Activated CD8-positive, alpha-beta memory T cell treated with anti-CD3 and anti-CD28 coated beads, Interleukin-2, amount 10 ng/mL, durations not matched to agents 7 days and 5 days (primary cell): ENCODE data around the gene ARHGAP33. TPM values are rescaled to one million over a fixed set of nuclear protein-coding genes. Genes with fewer than 3 reads are reported as not detected.

Experiments
- ATAC-seq: fragments of 150-1000 bp; cut with Tn5 transposase; one replicate; pipeline ENCODE4 v1.10.0; 2021; ENCODE audit warnings: moderate library complexity
- CTCF ChIA-PET: fragments of 350-600 bp; sonication (Branson Sonifier 250); formaldehyde crosslinking; loops from one replicate; lab custom pipeline; 2021; ENCODE audit warnings: antibody characterized with exemption; lab: Charles Lee
- DNase-seq: peaks from one replicate; pipeline ENCODE4 v3.0.0-alpha.2; 2020
- H3K27ac Mint-ChIP-seq: one replicate; pipeline ENCODE4 v1.8.0; 2021; ENCODE audit warnings: mild to moderate bottlenecking, mixed read lengths
- H3K27me3 Mint-ChIP-seq: one replicate; pipeline ENCODE4 v1.8.0; 2021; ENCODE audit warnings: mixed read lengths
- H3K36me3 Mint-ChIP-seq: one replicate; pipeline ENCODE4 v1.8.0; 2021; ENCODE audit warnings: mild to moderate bottlenecking, mixed read lengths
- H3K4me1 Mint-ChIP-seq: one replicate; pipeline ENCODE4 v1.8.0; 2021; ENCODE audit warnings: mixed read lengths
- H3K4me3 Mint-ChIP-seq: one replicate; pipeline ENCODE4 v1.8.0; 2021; ENCODE audit warnings: mild to moderate bottlenecking, moderate library complexity, mixed read lengths
- H3K9me3 Mint-ChIP-seq: one replicate; pipeline ENCODE4 v1.8.0; 2022; ENCODE audit warnings: low read depth, mixed read lengths
- total RNA-seq, 2 experiments: library from RNA; stranded (reverse); gene quantifications; one replicate each; pipeline ENCODE4 v1.2.3, GENCODE V29; 2021

Gene ARHGAP33
- total RNA-seq, 2 experiments from 2014 or later = 40.0 to 101 TPM

DNA sequence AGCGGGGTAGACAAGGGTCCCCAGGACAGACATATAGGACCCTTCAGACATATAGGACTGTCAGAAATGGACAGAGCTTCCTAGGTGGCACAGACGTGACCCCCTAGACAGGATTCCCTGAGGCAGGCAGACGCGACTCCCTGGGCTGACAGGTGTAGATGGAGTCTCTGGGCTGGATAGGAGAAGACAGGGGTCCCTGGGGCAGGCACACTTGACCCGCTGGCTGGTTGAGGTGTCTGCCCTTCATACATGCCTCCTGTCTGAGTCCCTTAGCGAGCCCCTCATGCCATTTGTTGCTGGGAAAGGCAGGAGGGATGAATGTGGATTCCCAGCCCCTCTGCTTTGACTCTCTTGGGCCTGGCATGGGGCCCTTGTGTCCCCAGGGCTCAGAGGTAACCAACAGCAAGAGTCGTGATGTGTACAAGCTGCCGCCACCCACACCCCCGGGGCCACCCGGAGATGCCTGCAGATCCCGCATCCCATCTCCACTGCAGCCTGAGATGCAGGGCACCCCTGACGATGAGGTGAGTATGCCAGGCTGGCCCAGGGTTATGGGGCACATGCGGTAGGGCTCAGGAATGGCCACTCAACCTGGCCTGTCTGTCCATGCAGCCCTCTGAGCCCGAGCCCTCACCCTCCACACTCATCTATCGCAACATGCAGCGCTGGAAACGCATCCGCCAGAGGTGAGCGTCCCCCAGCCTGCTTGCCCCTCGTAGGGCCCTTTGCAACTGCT, 21.6 kb upstream of the ARHGAP33 start:
- Mint-ChIP-seq H3K27me3 (no peaks in the 10 kb centered on the region), H3K27ac (no peak overlapping the region), H3K9me3 (no peaks in the 10 kb centered on the region), H3K36me3 (peaks cover 6% of the 10 kb centered on the region), H3K4me1 (peaks cover 30% of the 10 kb centered on the region), H3K4me3 (no peak overlapping the region)
- DNase-seq (peak; percentile 38), ATAC-seq (no peak)
- CTCF ChIA-PET = interaction anchor here (0.5 kb wide), 1 partner anchor 61 kb away, joined by 3 read pairs; no protein-coding TSS in a partner anchor

DNA sequence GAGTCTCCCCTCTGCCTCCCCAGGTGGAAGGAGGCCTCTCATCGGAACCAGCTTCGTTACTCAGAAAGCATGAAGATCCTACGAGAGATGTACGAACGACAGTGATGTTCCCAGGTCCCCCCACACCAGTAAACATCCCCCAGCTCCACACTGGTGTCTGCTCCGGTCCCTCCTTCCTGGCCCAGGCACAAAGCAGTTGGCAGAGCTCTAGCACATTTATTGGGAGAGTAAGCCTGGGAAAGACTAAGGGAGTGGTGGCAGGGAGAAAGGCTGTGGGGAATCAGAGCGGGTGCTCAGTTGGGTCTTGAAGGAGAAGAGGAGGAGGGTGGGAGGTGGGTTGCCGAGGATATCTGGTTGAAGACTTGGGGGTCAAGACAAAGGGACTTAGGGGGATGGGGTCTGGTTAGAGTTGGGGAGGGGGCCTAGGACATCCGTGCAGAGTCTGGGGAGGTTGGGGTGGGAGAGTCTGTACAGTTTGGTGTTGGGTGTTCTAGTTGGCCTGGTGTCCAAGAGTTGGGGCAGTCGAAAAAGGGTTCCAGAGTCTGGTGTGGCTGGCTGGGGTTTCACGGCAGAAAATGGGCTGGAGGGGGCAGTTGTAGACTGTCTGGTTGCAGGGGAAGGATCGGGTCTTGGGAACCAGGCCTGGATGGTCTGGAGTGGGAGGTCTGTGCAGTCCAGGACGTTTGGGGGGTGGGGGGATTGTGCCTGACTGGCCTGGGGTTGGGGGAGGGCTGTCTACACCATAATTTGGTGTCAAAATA, 20.8 kb upstream of the ARHGAP33 start:
- Mint-ChIP-seq H3K9me3 (no peaks in the 10 kb centered on the region), H3K4me1 (peaks cover 33% of the 10 kb centered on the region), H3K27ac (no peak overlapping the region), H3K36me3 (peaks cover 10% of the 10 kb centered on the region), H3K4me3 (no peak overlapping the region), H3K27me3 (no peaks in the 10 kb centered on the region)
- DNase-seq = peak; percentile 37
- ATAC-seq = no peak
- CTCF ChIA-PET = interaction anchor here (0.5 kb wide), 1 partner anchor 62 kb away, joined by 3 read pairs; no protein-coding TSS in a partner anchor

DNA sequence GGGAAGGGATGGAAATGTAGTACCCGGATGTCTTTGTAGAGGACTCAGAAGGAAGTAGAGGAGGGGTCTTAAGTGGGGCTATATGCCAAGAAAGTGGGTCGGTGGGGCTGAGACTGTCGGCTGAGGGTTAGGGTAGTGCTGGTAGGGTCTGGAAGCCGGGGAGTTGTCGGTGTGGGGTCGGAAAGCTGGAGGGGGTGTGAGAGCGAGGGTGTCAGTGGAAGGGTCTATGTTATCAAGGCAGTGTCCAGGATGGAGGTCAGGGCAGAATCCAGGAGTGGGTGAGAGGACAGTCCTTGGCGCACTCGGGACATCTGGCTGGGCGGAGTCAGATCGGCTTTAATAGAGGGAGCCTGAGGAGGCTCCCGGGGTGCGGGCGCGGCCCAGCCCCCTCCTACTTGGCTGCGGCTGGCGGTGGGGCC, 20.2 kb upstream of the ARHGAP33 start:
- Mint-ChIP-seq H3K4me3 (no peak overlapping the region), H3K36me3 (peaks cover 15% of the 10 kb centered on the region), H3K4me1 (peaks cover 31% of the 10 kb centered on the region), H3K27me3 (no peaks in the 10 kb centered on the region), H3K9me3 (no peaks in the 10 kb centered on the region), H3K27ac (no peak overlapping the region)
- no peak for DNase-seq
- CTCF ChIA-PET = no interaction called here
- no peak for ATAC-seq

DNA sequence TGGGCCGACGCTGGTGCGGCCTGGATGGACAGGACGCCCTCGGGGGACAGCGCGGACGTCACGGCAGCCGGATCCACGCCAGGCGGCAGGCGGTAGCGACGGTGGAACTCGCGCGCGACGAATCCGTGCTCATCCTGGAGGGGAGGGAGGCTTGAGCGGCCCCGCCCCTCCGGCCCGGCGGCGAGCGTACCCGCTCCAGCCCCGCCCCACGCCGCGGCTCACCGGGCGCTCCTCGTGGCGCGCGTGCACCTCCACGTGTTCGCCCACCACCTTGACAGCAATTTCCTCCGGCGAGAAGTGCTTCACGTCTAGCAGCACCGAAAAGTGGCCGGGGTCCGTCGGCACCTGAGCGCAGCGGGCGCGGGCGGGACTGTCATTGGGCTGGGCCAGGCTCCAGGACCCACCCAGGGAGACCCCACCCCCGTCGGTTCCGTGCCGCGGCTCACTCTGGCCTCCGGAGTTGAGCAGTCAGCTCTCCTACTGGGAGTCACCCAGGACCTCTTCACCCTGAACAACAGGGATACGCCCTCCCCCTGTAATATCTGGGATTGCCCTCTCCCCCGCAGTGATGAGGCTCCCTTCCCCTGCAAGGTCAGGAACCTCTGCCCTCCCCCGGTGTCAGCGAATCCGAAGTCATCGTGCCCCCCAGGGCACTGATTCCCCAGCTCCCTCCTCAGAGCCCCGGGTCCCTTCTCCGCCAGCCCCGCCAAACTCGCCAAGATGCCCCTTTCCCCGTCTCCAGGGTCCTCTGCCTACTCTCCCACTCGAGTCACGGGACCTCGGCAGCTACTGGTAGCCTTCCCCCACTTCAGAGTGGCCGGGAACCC, 19.6 kb upstream of the ARHGAP33 start:
- CTCF ChIA-PET = interaction anchor here (1.3 kb wide), 1 partner anchor 37 kb away, joined by 3 read pairs; no protein-coding TSS in a partner anchor
- H3K27me3 Mint-ChIP-seq = no peaks in the 10 kb centered on the region
- peaks cover 29% of the 10 kb centered on the region for H3K4me1 Mint-ChIP-seq
- H3K9me3 Mint-ChIP-seq = no peaks in the 10 kb centered on the region
- H3K36me3 Mint-ChIP-seq = peaks cover 21% of the 10 kb centered on the region
- DNase-seq = peak; percentile 64
- peak overlapping the region; percentile 17 for H3K4me3 Mint-ChIP-seq
- no peak for ATAC-seq
- no peak overlapping the region for H3K27ac Mint-ChIP-seq

DNA sequence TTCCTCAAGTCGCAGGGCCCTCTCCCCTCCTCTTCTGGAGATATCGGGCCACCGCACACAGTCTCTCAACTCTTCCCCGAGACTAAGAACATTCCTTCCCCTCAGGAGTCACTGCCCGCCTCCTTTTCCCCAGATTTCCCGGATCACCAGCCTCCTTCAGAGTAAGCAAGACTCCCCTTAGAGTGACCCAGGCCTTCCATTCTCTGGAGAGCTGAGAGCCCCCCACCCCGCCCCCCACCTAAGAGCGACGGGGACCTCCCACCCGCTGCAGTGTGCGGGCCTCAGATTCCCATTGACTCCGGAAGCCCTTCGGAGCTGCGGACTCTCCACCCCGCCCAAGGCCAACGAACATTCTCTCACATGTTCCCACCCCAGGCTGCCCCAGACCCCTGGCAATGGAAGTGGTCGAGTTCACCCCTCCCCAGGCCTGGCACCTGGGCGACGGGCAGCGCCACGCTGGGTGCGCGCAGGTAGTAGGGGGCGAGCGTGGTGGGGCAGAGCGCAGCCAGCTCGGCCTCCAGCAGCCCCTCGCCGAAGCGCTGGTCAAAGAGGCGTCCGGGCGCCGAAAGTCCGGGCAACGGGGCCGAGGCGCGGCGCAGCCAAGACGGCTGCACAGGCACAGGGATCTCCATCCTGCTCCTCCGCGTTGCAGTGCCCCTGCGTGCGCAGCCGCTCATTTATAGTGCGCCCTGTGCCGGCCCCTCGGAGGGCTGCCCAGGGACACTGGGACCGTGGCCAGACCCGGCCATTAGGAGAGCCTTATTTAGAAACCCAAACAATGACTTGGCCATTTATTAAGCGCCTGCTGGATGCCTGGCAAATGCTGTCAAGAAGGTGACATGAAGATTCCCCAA, 18.8 kb upstream of the ARHGAP33 start, which contains the start of gene HSPB6:
TSS of gene HSPB6 (minus strand) at position 653 of the 854 bp plus-strand sequence. CDS start at position 632, 21 bp downstream.
- ATAC-seq = no peak
- CTCF ChIA-PET = interaction anchor here (0.9 to 1.3 kb wide), 3 partner anchors 9 to 38 kb away, joined by 3 to 5 read pairs (median 3); partner anchors contain the start of gene LIN37
- Mint-ChIP-seq H3K27me3 (no peaks in the 10 kb centered on the region), H3K36me3 (peaks cover 24% of the 10 kb centered on the region), H3K27ac (peak within 1 kb of the TSS; percentile 94), H3K4me3 (peak within 1 kb of the TSS; percentile 89), H3K4me1 (peaks cover 29% of the 10 kb centered on the region), H3K9me3 (no peaks in the 10 kb centered on the region)
- DNase-seq = peak; percentile 40

DNA sequence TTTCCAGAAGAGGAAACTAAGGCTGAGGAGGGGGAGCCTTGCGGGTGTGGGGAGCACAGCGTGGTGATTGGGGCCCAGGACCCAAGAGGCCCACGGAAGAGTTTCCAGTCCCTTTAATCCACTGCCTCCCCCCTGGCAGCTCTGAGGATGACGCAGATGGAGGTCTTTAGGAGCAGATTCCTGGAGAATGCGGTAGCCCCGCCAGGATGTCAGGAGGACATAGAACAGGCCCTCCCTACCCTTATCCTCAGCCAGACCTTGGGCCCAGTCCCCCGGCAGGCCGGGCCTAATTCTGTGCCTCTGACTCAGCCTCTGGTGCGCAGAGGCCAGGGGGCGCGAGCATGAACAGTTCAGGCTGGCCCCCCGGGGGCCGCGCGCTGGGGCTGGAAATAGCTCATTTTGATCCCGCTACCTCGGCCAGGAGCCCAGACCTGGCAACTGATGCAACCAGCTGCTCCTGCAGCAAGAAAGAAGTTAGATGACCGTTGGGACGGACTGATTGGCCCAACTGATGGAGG, 18.1 kb upstream of the ARHGAP33 start:
- Mint-ChIP-seq H3K27me3 (no peaks in the 10 kb centered on the region), H3K4me1 (peaks cover 29% of the 10 kb centered on the region), H3K36me3 (peaks cover 29% of the 10 kb centered on the region), H3K27ac (peak overlapping the region; percentile 94), H3K9me3 (no peaks in the 10 kb centered on the region), H3K4me3 (peak overlapping the region; percentile 89)
- ATAC-seq = peak; percentile 5
- peak; percentile 60 for DNase-seq
- CTCF ChIA-PET = interaction anchor here (0.9 to 1.0 kb wide), 2 partner anchors 10 to 17 kb away, joined by 3 to 5 read pairs; partner anchors contain the start of gene LIN37

DNA sequence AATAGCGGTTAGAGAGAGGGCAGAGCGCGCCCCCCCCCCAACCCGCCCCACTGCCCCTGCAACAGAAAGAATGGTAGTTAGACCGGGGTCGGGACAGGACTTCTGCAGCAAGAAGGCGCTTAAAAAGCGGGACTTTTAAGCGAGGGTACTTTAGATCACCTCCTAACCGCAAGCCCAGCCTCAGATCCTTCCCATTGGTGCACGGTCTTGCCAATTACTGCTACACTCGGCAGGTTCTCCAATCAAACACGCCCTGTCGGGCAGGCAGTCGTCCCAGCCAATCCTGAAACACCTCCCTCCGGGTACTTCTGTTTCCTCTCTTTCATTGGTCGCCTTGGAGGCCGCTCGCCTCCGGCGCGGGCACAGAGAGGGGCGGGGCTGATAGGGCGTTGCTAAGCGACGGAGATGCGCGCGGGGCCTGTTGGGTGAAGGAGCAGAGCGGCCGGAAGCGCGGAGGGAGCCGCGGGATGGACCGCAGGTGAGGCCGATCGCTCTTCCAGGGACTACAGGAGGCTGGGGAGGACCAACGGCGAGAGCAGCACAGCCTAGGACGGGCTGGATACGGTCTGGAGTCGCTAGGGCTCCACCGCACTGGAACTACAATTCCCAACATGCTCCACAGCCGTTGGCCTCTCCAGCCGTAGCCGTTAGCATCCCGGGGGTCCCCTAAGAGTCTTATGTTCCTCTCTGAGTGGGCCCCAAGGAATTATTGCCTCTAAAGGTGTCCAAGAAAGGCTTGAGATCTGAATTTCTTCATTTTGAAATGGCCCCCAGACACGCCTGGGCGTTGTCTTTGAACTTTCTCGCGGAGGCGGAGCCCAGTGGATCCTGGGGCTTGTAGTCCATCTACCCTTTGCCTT, 17.4 kb upstream of the ARHGAP33 start, which contains the start of gene PROSER3:
TSS of gene PROSER3 (plus strand) at position 428 of the 860 bp plus-strand sequence. CDS start at position 468, 40 bp downstream.
- CTCF ChIA-PET = interaction anchor here (0.9 to 1.0 kb wide), 2 partner anchors 10 to 18 kb away, joined by 3 to 5 read pairs; partner anchors contain the start of gene LIN37
- Mint-ChIP-seq H3K4me1 (peaks cover 29% of the 10 kb centered on the region), H3K27me3 (no peaks in the 10 kb centered on the region), H3K27ac (peak within 1 kb of the TSS; percentile 94), H3K4me3 (peak within 1 kb of the TSS; percentile 89), H3K36me3 (peaks cover 29% of the 10 kb centered on the region), H3K9me3 (no peaks in the 10 kb centered on the region)
- ATAC-seq (peak; percentile 98), DNase-seq (peak; percentile 100)

DNA sequence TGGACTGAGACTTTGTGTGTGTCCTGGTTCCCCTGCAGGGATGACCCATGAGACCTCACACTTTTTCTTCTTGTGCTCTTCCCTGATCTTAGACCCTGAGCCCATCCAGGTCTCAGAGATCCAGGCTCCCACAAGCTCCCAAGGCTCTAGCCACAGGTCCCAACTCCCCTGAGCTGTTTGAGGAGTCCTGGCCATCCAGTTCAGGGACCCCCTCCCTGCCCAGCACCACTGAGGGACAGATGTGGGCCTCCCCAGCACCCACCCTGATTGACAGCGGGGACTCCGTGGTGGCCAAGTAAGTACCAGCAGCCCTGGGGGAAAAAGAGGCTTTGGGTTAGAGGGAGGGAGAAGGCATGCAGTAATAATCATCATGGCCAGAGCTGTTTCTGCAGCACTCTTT, 15.7 kb upstream of the ARHGAP33 start:
- CTCF ChIA-PET = interaction anchor here (1.3 to 1.4 kb wide), 2 partner anchors 19 to 60 kb away, joined by 3 to 4 read pairs; no protein-coding TSS in a partner anchor
- Mint-ChIP-seq H3K27me3 (no peaks in the 10 kb centered on the region), H3K9me3 (no peaks in the 10 kb centered on the region), H3K36me3 (peaks cover 31% of the 10 kb centered on the region), H3K4me3 (peak overlapping the region; percentile 89), H3K27ac (peak overlapping the region; percentile 36), H3K4me1 (peaks cover 29% of the 10 kb centered on the region)
- DNase-seq (no peak), ATAC-seq (no peak)

DNA sequence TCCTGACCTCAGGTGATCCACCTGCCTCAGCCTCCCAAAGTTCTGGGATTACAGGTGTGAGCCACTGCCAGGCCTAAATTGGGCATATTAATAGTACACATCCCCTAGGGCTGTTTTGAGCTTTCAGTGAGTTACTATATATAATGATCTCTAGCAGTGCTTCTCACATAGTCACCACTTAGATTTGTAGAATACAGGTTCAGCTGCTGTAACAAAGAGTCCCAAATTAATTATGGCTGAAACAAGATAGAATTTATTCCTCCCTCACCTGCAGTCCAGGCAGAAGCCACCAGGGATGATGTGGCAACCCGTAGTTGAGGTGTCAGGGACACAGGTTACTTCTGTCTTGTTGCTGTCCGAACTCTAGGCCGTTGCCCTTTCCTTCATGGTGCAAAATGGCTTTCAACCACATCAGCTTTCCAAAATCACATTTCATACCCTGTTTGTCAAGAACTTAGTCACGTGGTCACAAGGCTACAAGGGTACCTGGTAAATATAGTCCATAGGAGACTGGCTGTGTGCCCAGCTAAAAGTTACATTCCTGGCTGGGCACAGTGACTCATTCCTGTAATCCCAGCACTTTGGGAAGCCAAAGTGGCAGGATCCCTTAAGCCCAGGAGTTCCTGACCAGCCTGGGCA, 14.5 kb upstream of the ARHGAP33 start:
- no peak overlapping the region for H3K4me3 Mint-ChIP-seq
- H3K27me3 Mint-ChIP-seq = no peaks in the 10 kb centered on the region
- ATAC-seq = no peak
- H3K36me3 Mint-ChIP-seq = peaks cover 34% of the 10 kb centered on the region
- no peaks in the 10 kb centered on the region for H3K9me3 Mint-ChIP-seq
- CTCF ChIA-PET = interaction anchor here (0.7 to 1.4 kb wide), 4 partner anchors 16 to 68 kb away, joined by 3 to 5 read pairs (median 4); partner anchors contain the start of genes PSENEN and U2AF1L4
- H3K27ac Mint-ChIP-seq = no peak overlapping the region
- H3K4me1 Mint-ChIP-seq = peaks cover 28% of the 10 kb centered on the region
- no peak for DNase-seq

DNA sequence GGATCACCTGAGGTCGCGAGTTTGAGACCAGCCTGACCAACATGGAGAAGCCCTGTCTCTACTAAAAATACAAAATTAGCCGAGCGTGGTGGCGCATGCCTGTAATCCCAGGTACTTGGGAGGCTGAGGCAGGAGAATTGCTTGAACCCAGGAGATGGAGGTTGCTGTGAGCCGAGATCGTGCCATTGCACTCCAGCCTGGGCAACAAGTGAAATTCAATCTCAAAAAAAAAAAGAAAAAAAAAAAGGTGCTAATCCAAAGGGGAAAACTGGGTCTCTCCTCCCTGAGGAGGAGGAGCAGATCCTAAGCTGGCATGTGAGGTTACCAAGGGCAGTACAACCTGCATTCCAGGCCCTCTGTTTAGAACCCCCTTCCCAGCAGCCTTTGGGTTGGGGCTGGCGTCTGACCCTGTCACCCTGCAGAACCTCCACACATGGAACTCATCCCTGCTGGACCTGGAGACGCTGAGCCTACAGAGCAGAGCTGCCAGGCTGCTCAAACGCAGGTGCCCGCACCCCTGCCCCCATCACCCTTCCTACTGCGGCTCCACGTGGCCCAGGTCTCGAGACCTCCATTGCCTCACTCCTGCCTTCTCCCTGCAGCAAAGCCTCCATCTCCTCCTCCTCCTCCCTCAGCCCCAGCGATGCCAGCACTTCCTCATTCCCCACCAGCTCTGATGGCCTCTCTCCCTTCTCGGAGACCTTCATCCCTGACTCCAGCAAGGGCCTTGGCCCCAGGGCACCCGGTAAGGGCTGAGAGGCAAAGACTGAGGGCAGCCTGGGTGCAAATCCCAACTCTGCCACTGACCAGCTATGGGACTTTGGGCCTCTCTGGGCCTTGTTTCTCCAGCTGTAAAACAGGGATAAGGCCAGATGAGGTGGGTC, 10.7 kb upstream of the ARHGAP33 start:
- peaks cover 28% of the 10 kb centered on the region for H3K36me3 Mint-ChIP-seq
- DNase-seq (no peak), ATAC-seq (no peak)
- H3K9me3 Mint-ChIP-seq = no peaks in the 10 kb centered on the region
- no peak overlapping the region for H3K4me3 Mint-ChIP-seq
- H3K4me1 Mint-ChIP-seq = peaks cover 3% of the 10 kb centered on the region
- H3K27me3 Mint-ChIP-seq = no peaks in the 10 kb centered on the region
- peak overlapping the region; percentile 40 for H3K27ac Mint-ChIP-seq
- CTCF ChIA-PET = no interaction called here
